Mesendoderm (in vitro differentiated cells): ENCODE results near the gene PPTC7.
"Not testable (repeated sequence)": the region's sequence is repeated elsewhere in the genome, so short reads cannot be mapped to it uniquely, and the experiment has no call there.

Experiments used
- DNase-seq: peaks from one replicate; pipeline ENCODE4 v3.0.0; 2013
- H2AK5ac ChIP-seq: 2 replicates; pipeline ENCODE4 v1.6.1; 2013; ENCODE audit warnings: low read length, inconsistent platforms
- H2BK120ac ChIP-seq: 2 replicates; pipeline ENCODE4 v1.6.1; 2013; ENCODE audit warnings: low read depth, mild to moderate bottlenecking, low read length, moderate library complexity, mixed read lengths
- H2BK15ac ChIP-seq: replicated peaks from 2 replicates; pipeline ENCODE4 v1.6.1; 2013; ENCODE audit warnings: low read depth, mild to moderate bottlenecking, moderate library complexity
- H2BK5ac ChIP-seq: 2 replicates; pipeline ENCODE4 v1.6.1; 2013; ENCODE audit warnings: low read length, inconsistent platforms
- H3K18ac ChIP-seq: 2 replicates; pipeline ENCODE4 v1.6.1; 2013; ENCODE audit warnings: mild to moderate bottlenecking, low read length, mixed read lengths
- H3K23ac ChIP-seq: one replicate; pipeline ENCODE4 v1.6.1; 2013; ENCODE audit warnings: low read length
- H3K27ac ChIP-seq: 2 replicates; pipeline ENCODE4 v1.5.1; 2013; ENCODE audit warnings: low read depth, mild to moderate bottlenecking, inconsistent platforms, low read length, moderate library complexity
- H3K27me3 ChIP-seq: 2 replicates; pipeline ENCODE4 v1.6.1; 2013; ENCODE audit warnings: low read length, control low read depth, mild to moderate bottlenecking, inconsistent platforms; ENCODE audit not compliant: insufficient read depth, poor library complexity
- H3K36me3 ChIP-seq: 2 replicates; pipeline ENCODE4 v1.6.1; 2013; ENCODE audit warnings: low read length, inconsistent platforms; ENCODE audit not compliant: control insufficient read depth, insufficient read depth
- H3K4ac ChIP-seq: one replicate; pipeline ENCODE4 v1.6.1; 2013; ENCODE audit warnings: low read depth, mild to moderate bottlenecking, low read length, moderate library complexity
- H3K4me1 ChIP-seq: 2 replicates; pipeline ENCODE4 v1.6.1; 2013; ENCODE audit warnings: low read depth, low read length, inconsistent platforms; ENCODE audit not compliant: control insufficient read depth
- H3K4me2 ChIP-seq: 2 replicates; pipeline ENCODE4 v1.6.1; 2013; ENCODE audit warnings: low read length
- H3K4me3 ChIP-seq: 2 replicates; pipeline ENCODE4 v1.5.1; 2013; ENCODE audit warnings: mild to moderate bottlenecking, low read length
- H3K56ac ChIP-seq: one replicate; pipeline ENCODE4 v1.6.1; 2013; ENCODE audit warnings: low read length
- H3K79me1 ChIP-seq: 2 replicates; pipeline ENCODE4 v1.6.1; 2013; ENCODE audit warnings: low read length, inconsistent platforms
- H3K79me2 ChIP-seq: 2 replicates; pipeline ENCODE4 v1.6.1; 2013; ENCODE audit warnings: mild to moderate bottlenecking, low read length; ENCODE audit not compliant: control insufficient read depth, insufficient read depth
- H3K9ac ChIP-seq: 2 replicates; pipeline ENCODE4 v1.6.1; 2013; ENCODE audit warnings: low read length, inconsistent platforms
- H4K5ac ChIP-seq: one replicate; pipeline ENCODE4 v1.6.1; 2013; ENCODE audit warnings: low read length
- H4K8ac ChIP-seq: one replicate; pipeline ENCODE4 v1.6.1; 2013; ENCODE audit warnings: low read depth, mild to moderate bottlenecking, control low read depth, low read length, moderate library complexity
- WGBS: extraction: QIAGEN DNeasy Blood & Tissue Kit; methylation state at CpG from one replicate; pipeline ENCODE4 v1.1.7; 2013; ENCODE audit warnings: low lambda C conversion rate, missing lambda C conversion rate; ENCODE audit not compliant: insufficient coverage; ENCODE audit errors: extremely low coverage; 5-methylcytosine and 5-hydroxymethylcytosine counted together

PPTC7 gene

DNA sequence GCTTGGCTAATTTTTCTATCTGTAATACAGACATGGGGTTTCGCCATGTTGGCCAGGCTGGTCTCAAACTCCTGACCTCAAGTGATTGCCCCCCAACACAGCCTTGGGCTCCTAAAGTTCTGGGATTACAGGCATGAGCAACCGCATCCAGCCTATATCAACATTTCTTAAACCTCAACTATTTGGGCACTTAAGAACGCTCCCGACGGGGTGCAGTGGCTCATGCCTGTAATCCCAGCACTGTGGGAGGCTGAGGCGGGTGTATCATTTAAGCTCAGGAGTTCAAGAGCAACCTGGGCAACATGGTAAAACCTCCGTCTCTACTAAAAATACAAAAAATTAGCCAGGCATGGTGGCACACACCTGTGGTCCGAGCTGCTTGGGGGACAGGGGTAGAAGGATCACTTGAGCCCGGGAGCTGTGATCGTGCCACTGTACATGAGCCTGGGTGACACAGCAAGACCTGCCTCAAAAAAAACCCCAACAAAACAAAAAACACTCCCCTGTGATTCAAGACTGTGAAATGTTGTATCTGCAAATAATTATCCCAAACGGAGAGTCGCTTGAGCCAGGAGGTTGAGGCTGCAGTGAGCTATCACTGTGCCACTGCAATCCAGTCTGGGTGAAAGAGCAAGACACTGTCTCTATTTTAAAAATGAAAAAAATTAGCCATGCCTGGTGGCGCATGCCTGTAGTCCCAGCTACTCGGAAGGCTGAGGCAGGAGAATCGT is 21.5 kb downstream of the PPTC7 start:
- Histone ChIP-seq H3K27ac (no peak overlapping the region), H3K9ac (no peak overlapping the region), H3K27me3 (no peaks in the 10 kb centered on the region), H3K79me2 (peaks cover 13% of the 10 kb centered on the region), H3K4me2 (no peak overlapping the region), H3K56ac (no peak overlapping the region), H2BK120ac (no peak overlapping the region), H3K4me3 (no peak overlapping the region), H4K8ac (no peak overlapping the region), H2BK5ac (no peak overlapping the region), H3K23ac (no peak overlapping the region), H3K79me1 (peaks cover 10% of the 10 kb centered on the region), H2AK5ac (no peak overlapping the region), H3K36me3 (no peaks in the 10 kb centered on the region), H4K5ac (no peak overlapping the region), H2BK15ac (no peak overlapping the region), H3K4me1 (peaks cover 4% of the 10 kb centered on the region), H3K18ac (no peak overlapping the region), H3K4ac (no peak overlapping the region)
- WGBS, result no CpG with 5 or more reads among the region's 15 CpGs
- no peak for DNase-seq

DNA sequence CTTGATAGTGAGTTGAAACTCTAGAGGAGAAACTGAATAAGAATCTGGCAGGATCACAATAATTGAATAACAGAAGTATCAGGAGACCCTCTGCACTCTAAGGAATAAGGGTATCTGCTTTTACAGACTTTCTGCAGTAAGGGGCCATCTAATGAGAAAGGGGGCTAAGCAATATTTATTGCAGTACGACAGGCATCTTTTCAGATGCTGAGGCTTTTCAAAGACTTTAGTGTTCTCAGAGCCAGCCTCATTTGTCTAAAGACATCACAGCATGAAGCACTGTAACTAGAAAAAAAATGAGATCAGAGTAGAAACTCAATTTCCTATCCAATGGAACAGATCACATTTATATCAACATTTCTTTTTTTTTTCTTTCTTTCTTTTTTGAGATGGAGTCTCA is 22.2 kb downstream of the PPTC7 start:
- H3K4me3 ChIP-seq, result no peak overlapping the region
- no peaks in the 10 kb centered on the region for H3K36me3 ChIP-seq
- no peaks in the 10 kb centered on the region for H3K27me3 ChIP-seq
- no peak overlapping the region for H2AK5ac ChIP-seq
- no peak overlapping the region for H2BK15ac ChIP-seq
- no CpG with 5 or more reads among the region's 1 CpG for WGBS
- no peak overlapping the region for H3K4ac ChIP-seq
- no peak overlapping the region for H3K18ac ChIP-seq
- H3K4me2 ChIP-seq, result no peak overlapping the region
- H3K79me1 ChIP-seq, result peaks cover 10% of the 10 kb centered on the region
- no peak for DNase-seq
- H3K9ac ChIP-seq, result no peak overlapping the region
- H4K5ac ChIP-seq, result no peak overlapping the region
- H3K79me2 ChIP-seq, result peaks cover 12% of the 10 kb centered on the region
- H3K4me1 ChIP-seq, result no peaks in the 10 kb centered on the region
- H2BK120ac ChIP-seq, result no peak overlapping the region
- H3K23ac ChIP-seq, result no peak overlapping the region
- no peak overlapping the region for H3K27ac ChIP-seq
- no peak overlapping the region for H4K8ac ChIP-seq
- no peak overlapping the region for H3K56ac ChIP-seq
- no peak overlapping the region for H2BK5ac ChIP-seq

DNA sequence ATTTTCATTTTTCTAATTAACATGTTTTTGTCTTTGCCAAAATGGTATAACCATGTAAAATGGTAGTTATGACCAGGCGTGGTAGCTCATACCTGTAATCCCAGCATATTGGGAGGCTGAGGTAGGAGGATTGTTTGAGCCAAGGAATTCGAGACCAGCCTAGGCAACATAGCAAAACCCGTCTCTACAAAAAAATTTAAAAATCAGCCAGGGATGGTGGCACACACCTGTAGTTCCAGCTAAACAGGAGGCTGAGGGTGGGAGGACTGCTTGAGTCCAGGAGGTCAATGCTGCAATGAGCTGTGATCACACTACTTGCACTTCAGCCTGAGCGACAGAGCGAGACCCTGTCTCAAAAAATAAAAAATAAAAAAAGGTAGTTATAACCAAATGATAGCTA is 23.1 kb downstream of the PPTC7 start:
- Histone ChIP-seq H3K4me3 (no peak overlapping the region), H2BK5ac (no peak overlapping the region), H3K79me1 (peaks cover 11% of the 10 kb centered on the region), H3K36me3 (no peaks in the 10 kb centered on the region), H3K4me1 (no peaks in the 10 kb centered on the region), H3K9ac (no peak overlapping the region), H3K4ac (no peak overlapping the region), H3K56ac (no peak overlapping the region), H2BK120ac (no peak overlapping the region), H3K79me2 (peaks cover 12% of the 10 kb centered on the region), H4K8ac (no peak overlapping the region), H2AK5ac (no peak overlapping the region), H3K18ac (no peak overlapping the region), H3K27me3 (no peaks in the 10 kb centered on the region), H2BK15ac (no peak overlapping the region), H3K4me2 (no peak overlapping the region), H3K23ac (no peak overlapping the region), H3K27ac (no peak overlapping the region), H4K5ac (no peak overlapping the region)
- DNase-seq, result no peak
- no CpG with 5 or more reads among the region's 5 CpGs for WGBS

DNA sequence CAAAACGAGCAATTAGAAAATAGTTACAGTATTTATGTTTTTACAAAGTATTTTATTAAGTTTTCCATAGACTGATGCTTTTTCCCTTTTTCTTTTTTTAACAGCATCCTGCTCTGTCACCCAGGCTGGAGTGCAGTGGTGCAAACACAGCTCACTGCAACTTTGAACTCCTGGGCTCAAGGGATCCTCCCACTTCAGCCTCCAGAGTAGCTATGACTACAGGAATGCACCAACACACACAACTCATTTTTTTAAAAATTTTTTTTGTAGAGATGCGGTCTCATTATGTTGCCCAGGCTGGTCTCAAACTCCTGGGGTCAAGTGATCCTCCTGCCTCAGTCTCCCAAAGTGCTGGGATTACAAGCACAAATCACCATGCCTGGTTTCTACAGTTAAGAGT is 24.2 kb downstream of the PPTC7 start:
- H3K4me3 ChIP-seq, H3K36me3 ChIP-seq, H3K56ac ChIP-seq, H3K4me1 ChIP-seq, H3K4me2 ChIP-seq, H3K27ac ChIP-seq, H2BK120ac ChIP-seq, H3K4ac ChIP-seq, H3K27me3 ChIP-seq, H2AK5ac ChIP-seq, H2BK5ac ChIP-seq, H3K9ac ChIP-seq, H4K8ac ChIP-seq, H4K5ac ChIP-seq, H3K23ac ChIP-seq, H2BK15ac ChIP-seq, H3K18ac ChIP-seq, DNase-seq: not testable (repeated sequence)
- H3K79me2 ChIP-seq, result peaks cover 11% of the 10 kb centered on the region
- H3K79me1 ChIP-seq, result peaks cover 11% of the 10 kb centered on the region
- no CpG with 5 or more reads among the region's 2 CpGs for WGBS

DNA sequence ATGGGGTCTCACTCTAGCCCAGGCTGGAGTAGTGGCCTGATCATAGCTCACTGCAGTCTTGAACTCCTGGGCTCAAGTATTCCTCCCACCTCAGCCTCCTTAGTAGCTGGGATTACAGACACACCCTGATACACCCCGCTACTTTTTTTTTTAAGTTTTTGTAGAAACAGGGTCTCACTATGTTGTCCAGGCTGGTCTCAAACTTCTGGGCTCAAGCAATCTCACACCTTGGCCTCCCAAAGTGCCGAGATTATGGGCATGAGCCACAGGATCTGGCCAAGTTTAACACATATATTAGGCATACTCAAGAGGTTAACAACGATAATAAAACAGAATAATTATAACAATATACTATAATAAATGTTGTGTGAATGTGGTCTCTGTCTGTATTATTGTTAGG is 25.8 kb downstream of the PPTC7 start:
- no peak overlapping the region for H3K56ac ChIP-seq
- no CpG with 5 or more reads among the region's 3 CpGs for WGBS

DNA sequence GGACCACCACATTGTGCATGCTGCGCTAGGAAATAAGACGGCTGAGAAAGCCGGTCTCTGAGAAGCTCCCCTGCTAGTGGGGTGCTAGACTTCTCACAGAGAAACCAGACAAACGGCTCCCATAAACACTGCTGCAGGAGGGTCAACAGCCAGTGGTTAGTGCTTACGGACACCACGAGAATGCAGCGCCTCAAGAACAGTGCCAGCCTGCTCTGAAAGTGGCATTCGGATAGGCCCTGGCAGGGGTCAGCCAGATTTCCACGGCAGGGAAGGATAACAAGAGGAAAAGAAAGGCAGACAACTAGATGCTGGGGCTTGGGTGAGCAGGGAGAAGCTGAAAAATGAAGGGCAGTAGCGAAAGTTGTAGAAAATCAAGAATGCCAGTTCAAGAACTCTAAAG is 26.4 kb downstream of the PPTC7 start:
- Histone ChIP-seq H3K56ac (no peak overlapping the region), H2BK5ac (no peak overlapping the region), H3K27me3 (no peaks in the 10 kb centered on the region), H2AK5ac (no peak overlapping the region), H3K4ac (no peak overlapping the region), H3K4me2 (no peak overlapping the region), H3K4me3 (no peak overlapping the region), H4K5ac (no peak overlapping the region), H3K9ac (no peak overlapping the region), H2BK120ac (no peak overlapping the region), H4K8ac (no peak overlapping the region), H3K4me1 (no peaks in the 10 kb centered on the region), H3K18ac (no peak overlapping the region), H3K79me1 (peaks cover 11% of the 10 kb centered on the region), H2BK15ac (no peak overlapping the region), H3K79me2 (peaks cover 10% of the 10 kb centered on the region), H3K27ac (no peak overlapping the region), H3K23ac (no peak overlapping the region), H3K36me3 (no peaks in the 10 kb centered on the region)
- DNase-seq, result no peak
- no CpG with 5 or more reads among the region's 10 CpGs for WGBS

More for the DNA sequence above, 25.8 kb downstream of the PPTC7 start:
- no peak for DNase-seq
- no peak overlapping the region for H3K18ac ChIP-seq
- H3K27me3 ChIP-seq, result no peaks in the 10 kb centered on the region
- no peak overlapping the region for H4K5ac ChIP-seq
- H3K79me2 ChIP-seq, result peaks cover 10% of the 10 kb centered on the region
- H3K9ac ChIP-seq, result no peak overlapping the region
- H4K8ac ChIP-seq, result no peak overlapping the region
- H3K79me1 ChIP-seq, result peaks cover 10% of the 10 kb centered on the region
- H2BK5ac ChIP-seq, result no peak overlapping the region
- no peaks in the 10 kb centered on the region for H3K4me1 ChIP-seq
- H3K4ac ChIP-seq, result no peak overlapping the region
- no peak overlapping the region for H2AK5ac ChIP-seq
- no peak overlapping the region for H3K23ac ChIP-seq
- no peak overlapping the region for H3K27ac ChIP-seq
- no peak overlapping the region for H2BK15ac ChIP-seq
- H3K36me3 ChIP-seq, result no peaks in the 10 kb centered on the region
- H2BK120ac ChIP-seq, result no peak overlapping the region
- no peak overlapping the region for H3K4me2 ChIP-seq
- H3K4me3 ChIP-seq, result no peak overlapping the region
